ENCODE results near the gene TMCC3.
"Not testable (repeated sequence)": the region's sequence is repeated elsewhere in the genome, so short reads cannot be mapped to it uniquely, and the experiment has no call there.

Gene TMCC3

GRCh38 chr12:94631058-94631457 is 19.3 kb downstream of the TMCC3 start:
- no peak for DNase-seq

DNA sequence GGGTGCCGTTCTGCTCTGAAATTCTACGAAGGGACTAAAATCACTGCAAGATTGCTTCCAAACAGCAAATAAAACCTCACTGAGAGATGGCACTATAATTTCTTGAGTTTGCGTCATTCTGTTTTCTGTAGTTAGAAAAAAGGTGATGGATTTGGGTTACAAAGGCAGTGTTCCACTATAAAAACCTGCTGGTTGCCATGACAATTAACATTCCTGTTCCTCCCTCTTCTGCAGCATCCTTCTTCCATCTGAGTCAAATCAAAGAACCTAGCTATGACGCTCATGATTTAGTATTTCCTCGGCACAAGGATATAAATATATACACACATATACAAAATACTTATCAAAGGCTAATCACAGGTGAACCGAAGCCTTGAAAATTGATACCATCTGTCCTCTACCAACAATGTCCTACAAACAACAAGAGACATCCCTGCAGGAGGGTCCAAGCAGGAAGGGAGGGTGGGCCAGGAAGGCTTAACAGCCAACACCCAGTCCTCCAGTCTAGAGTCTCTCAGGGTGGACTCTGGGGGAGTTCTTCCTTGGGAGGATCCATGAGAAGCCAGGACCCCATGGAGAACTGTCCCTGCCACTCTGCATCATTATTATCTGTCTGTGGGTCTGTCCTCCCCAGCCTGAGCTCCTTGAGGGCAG is 21.4 kb downstream of the TMCC3 start:
- no peak for DNase-seq

GRCh38 chr12:94628369-94628768 is 22.0 kb downstream of the TMCC3 start:
- DNase-seq: no peak

DNA sequence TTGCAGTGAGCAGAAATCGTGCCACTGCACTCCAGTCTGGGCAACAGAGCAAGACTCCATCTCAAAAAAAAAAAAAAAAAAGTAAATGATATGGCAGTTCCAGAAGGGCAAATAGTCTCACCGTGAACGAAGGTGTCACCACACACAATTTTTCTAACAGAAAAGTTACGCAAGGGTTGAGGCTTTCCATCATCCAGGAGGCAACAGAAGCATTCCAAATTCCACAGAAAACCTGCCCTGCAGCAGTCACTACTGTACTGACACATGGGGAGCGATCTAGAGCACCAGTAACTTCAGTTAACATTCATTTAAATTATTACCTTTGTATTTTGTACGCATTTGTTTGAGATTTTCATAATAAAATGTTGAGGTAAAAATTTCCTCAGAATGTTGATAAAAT is 24.8 kb downstream of the TMCC3 start:
- DNase-seq: no peak

GRCh38 chr12:94623161-94623920 is 27.0 kb downstream of the TMCC3 start:
- DNase-seq: no peak

- DNase-seq: no peak
These were observed 27.9 kb downstream of the TMCC3 start for GRCh38 chr12:94622475-94622874.

- no peak for DNase-seq
These were observed 28.5 kb downstream of the TMCC3 start for GRCh38 chr12:94621662-94622359.

DNA sequence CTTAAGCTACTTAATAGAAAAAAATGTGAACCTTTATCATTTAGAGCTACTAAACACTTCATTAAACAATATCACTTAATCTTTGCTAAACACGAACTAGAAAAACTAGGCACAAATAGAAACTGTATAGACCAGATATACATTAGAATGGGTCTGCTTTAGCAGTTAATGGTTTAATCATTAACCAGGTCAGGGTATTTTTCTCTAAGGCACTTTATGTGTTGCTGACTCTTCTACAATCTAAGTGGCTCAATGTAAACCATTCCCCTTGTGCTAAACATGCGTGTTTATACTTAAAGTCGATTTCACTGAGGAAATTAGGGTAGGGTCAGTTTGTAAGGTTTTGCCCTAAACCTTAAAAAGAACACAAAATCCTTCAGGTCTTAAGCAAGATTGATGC is 29.7 kb downstream of the TMCC3 start:
- DNase-seq: no peak

DNA sequence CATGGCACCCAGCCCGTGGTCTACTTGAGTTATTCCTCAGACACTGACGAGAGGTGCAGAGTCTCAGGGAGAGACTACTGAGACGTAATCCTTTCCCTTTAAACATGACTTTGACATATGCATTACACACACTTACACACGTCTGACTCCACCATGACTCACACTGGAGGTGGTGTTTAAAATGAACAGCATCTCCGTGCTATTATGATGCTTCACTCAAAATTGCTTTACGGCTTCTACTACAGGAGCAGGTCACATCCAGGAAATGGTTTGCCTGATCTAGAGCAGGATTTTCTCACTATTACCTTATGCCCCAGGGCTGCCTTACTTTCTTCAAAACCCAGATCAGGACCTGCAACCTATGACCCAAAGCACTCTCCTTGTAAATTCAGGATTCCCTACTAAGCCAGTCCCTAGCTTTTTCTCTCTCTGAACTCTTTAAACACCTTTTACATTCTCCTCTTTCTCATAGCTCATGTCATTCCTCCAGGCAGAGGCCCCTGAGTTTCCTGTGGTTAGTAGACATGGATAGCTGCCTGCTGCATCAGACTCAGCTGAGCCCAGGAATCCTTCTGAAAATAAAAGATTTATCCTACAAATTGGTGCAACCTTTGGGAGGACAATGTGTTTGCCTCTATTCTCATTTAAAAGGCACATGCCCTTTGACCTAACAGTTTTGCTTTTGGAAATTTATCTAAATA is 31.2 kb downstream of the TMCC3 start:
- DNase-seq: no peak

DNA sequence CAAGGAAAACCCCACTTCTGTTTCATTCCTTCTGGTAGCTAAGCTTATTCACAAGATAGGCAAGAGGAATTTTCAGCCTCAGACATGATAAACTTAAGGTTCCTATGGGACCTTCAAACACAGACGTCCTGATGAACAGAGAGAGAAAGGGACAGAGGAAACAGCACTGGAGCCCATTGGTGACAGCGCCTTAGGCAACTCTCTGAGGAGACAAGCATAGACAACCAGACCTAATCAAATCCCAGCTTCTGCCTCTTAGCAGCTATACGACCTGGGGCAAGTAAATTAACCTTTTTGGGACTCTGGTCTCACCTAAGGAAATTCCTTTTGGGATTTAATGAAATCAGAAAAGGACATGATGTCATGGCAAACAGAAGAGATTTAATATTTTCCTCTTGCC is 33.3 kb downstream of the TMCC3 start:
- no peak for DNase-seq

DNA sequence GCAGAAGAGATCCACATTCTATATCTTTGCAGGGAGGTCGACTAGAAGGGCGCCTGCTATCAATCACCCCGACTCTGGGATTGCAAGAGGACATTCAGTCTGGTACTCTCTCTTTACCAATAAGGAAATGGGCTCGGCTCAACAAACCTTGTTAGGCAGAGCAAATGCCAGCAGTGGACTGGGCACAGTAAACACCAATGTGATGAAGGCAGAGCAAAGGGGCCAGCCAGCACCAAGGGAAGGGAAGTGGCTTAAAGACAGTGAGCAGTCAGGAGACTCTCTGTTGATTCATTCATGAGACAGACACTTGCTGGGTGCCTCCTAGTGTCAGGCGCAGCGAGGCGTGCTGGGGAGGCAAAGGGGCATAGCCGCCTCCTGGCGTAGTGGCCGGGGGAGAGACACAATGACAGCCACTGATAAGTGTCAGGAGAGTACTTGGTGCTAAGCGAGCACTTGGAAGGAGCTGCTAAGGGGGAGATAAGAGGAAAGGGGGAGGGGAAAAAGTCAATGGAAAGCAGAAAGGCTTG is 34.1 kb downstream of the TMCC3 start:
- DNase-seq: no peak

- DNase-seq: no peak
These were observed 34.8 kb downstream of the TMCC3 start for GRCh38 chr12:94615260-94616181.

DNA sequence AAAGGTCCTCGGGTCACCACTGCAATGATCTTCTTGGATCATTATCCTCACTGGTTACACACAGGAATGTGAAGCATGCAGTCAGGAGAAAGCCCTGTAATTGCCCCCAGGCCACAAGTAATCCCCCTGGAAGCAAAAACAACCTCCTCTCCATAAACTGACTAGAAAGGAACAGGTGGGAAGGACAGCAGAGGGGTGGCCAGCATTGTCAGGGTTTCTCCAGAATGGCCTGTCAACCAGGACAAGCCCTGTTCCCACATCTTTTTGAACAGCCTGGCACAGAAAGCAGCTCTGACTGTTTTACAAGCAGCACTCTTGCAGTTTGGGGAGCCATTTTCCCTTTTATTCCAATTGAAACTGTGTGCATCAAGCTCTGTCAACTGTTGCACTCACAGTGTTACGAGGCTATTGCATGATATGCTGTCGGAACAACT is 36.1 kb downstream of the TMCC3 start:
- no peak for DNase-seq

DNA sequence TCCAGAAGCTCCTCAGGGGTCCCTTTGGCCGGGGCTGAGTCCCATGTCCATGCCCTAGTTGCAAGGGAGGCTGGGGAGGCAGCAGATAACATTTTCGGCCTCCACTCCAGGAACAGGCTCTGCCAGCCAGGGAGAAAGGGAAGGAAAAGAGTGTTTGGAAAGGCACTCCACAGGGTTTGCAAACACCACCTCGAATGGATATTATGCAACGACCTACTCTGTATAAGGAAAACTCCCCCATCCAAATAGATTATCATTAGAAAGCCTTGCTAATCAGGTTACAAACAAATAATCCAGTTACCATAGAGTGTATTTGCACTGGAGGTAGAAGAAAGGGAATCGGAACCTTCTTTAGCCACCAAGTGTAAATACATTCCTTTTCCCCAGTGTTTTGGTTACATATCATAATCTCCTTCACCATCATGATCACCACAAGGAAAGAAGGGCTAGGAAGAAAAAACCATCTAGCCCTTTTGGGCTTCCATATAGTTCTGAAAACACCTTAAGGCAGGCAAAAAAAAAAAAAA is 40.4 kb downstream of the TMCC3 start:
- DNase-seq: no peak

DNA sequence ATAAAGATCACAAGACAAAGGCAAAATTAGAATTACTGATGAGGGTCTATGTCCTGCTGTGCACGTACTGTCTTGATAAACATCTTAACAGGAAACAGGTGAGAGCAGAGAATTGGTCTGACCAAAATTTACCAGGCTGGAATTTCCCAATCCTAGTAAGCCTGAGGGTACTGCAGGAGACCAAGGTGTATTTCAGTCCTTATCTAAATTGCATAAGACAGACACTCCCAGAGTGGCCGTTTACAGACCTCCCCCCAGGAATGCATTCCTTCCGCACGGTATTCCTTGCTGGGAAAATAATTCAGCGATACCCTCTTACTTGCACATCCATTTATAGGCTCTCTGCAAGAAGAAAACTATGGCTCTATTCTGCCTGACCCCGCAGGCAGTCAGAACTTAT is 43.5 kb downstream of the TMCC3 start:
- DNase-seq: not testable (repeated sequence)

DNA sequence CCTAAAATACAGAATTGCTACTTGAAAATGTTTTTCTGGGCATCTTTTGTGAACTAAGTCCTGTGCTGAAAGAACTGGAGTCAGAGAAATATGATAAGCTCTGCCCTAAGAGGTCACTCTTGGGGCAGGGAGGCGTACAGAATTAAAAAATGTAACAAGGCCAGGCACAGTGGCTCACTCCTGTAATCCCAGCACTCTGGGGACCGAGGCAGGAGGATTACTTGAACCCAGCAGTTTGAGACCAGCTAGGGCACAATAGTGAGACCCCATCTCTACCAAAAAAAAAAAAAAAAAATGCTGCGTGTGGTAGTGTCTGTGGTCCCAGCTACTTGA is 46.0 kb downstream of the TMCC3 start:
- DNase-seq: no peak

GRCh38 chr12:94603434-94604365 is 46.7 kb downstream of the TMCC3 start:
- DNase-seq: no peak

- no peak for DNase-seq
These were observed 48.3 kb downstream of the TMCC3 start for GRCh38 chr12:94602024-94602423.

GRCh38 chr12:94601307-94601706 is 49.0 kb downstream of the TMCC3 start:
- DNase-seq: not testable (repeated sequence)

- DNase-seq: no peak
These were observed 51.2 kb downstream of the TMCC3 start for GRCh38 chr12:94599189-94599588.

GRCh38 chr12:94597268-94597667 is 53.1 kb downstream of the TMCC3 start:
- no peak for DNase-seq

All from activated CD4-positive, alpha-beta T cell treated with anti-CD3 and anti-CD28 coated beads for 1 hour (primary cell).